CD14-positive monocyte (primary cell): ENCODE results near the gene ADNP2. TPM values are rescaled to one million over a fixed set of nuclear protein-coding genes. Genes with fewer than 3 reads are reported as not detected.
"Not testable (repeated sequence)": the region's sequence is repeated elsewhere in the genome, so short reads cannot be mapped to it uniquely, and the experiment has no call there.

Source experiments
- DNase-seq, 3 donors: peaks; one replicate each; pipeline ENCODE4 v3.0.0-alpha.2; 2011 to 2022
- H2AFZ ChIP-seq: 2 replicates; pipeline ENCODE4 v1.6.0; 2012; ENCODE audit warnings: mild to moderate bottlenecking, low read depth, low read length, inconsistent platforms; ENCODE audit not compliant: insufficient read depth, poor library complexity, severe bottlenecking
- H3K27ac ChIP-seq, 2 donors: 1 replicate in 1 of 2; 2 replicates in 1 of 2; pipeline ENCODE4 v1.5.1; 2012 to 2013; ENCODE audit warnings: low read length in 2 of 2, control low read depth in 1 of 2, inconsistent platforms in 1 of 2, low read depth in 1 of 2, mild to moderate bottlenecking in 1 of 2
- H3K27me3 ChIP-seq, 2 donors: one replicate each; pipeline versions ENCODE4 v1.6.0 to v1.6.1; 2011 to 2013; ENCODE audit warnings: low read length in 2 of 2; ENCODE audit not compliant: control insufficient read depth in 2 of 2, insufficient read depth in 2 of 2
- H3K36me3 ChIP-seq, 2 donors: replicated peaks in 1 of 2; 1 replicate in 1 of 2; 2 replicates in 1 of 2; pipeline versions ENCODE4 v1.5.1 to v1.6.1; 2012 to 2013; ENCODE audit warnings: low read length in 2 of 2, control low read depth in 1 of 2, inconsistent platforms in 1 of 2, mild to moderate bottlenecking in 1 of 2; ENCODE audit not compliant: insufficient read depth in 2 of 2, control insufficient read depth in 1 of 2
- H3K4me1 ChIP-seq, 2 donors: 1 replicate in 1 of 2; 2 replicates in 1 of 2; pipeline versions ENCODE4 v1.5.1 to v1.6.1; 2012 to 2013; ENCODE audit warnings: low read length in 2 of 2, control low read depth in 1 of 2, inconsistent platforms in 1 of 2, mild to moderate bottlenecking in 1 of 2, moderate library complexity in 1 of 2; ENCODE audit not compliant: insufficient read depth in 2 of 2, control insufficient read depth in 1 of 2
- H3K4me2 ChIP-seq: replicated peaks from 2 replicates; pipeline ENCODE3; 2012; ENCODE audit warnings: low read length, moderate library complexity, mild to moderate bottlenecking; ENCODE audit not compliant: poor library complexity, severe bottlenecking; ENCODE audit errors: extremely low read depth
- H3K4me3 ChIP-seq, 3 experiments: fragments of 200-600 bp in 1 of 3; sonication (generic) in 1 of 3; replicated peaks in 1 of 3; 1 replicate in 2 of 3; 2 replicates in 1 of 3; pipeline ENCODE4 v1.5.1; 2011 to 2013; ENCODE audit warnings: low read length in 3 of 3, mild to moderate bottlenecking in 3 of 3, control low read depth in 2 of 3, low read depth in 2 of 3, inconsistent platforms in 1 of 3, moderate library complexity in 1 of 3
- H3K79me2 ChIP-seq: 2 replicates; pipeline ENCODE4 v1.6.0; 2012; ENCODE audit warnings: mild to moderate bottlenecking, control low read depth, inconsistent platforms, low read length, moderate library complexity; ENCODE audit not compliant: insufficient read depth
- H3K9ac ChIP-seq: 2 replicates; pipeline ENCODE4 v1.6.0; 2017; ENCODE audit warnings: low read length, mild to moderate bottlenecking; ENCODE audit not compliant: insufficient read depth, poor library complexity, severe bottlenecking
- H3K9me3 ChIP-seq, 2 donors: replicated peaks in 1 of 2; 1 replicate in 1 of 2; 2 replicates in 1 of 2; pipeline versions ENCODE4 v1.5.1 to v1.6.1; 2012 to 2013; ENCODE audit warnings: low read length in 2 of 2, control low read depth in 1 of 2; ENCODE audit not compliant: control insufficient read depth in 1 of 2, insufficient read depth in 1 of 2
- H4K20me1 ChIP-seq: 2 replicates; pipeline ENCODE4 v1.6.0; 2012; ENCODE audit warnings: mild to moderate bottlenecking, low read length, control low read depth, moderate library complexity; ENCODE audit not compliant: insufficient read depth
- H3K27ac Mint-ChIP-seq, 7 donors: one replicate each; pipeline ENCODE4 v1.8.0; 2020; ENCODE audit warnings: mild to moderate bottlenecking in 7 of 7, mixed read lengths in 7 of 7, moderate library complexity in 6 of 7, inconsistent platforms in 2 of 7
- H3K27me3 Mint-ChIP-seq, 3 donors: one replicate each; pipeline ENCODE4 v1.8.0; 2021 to 2022; ENCODE audit warnings: low read depth in 3 of 3, mild to moderate bottlenecking in 3 of 3, mixed read lengths in 3 of 3, moderate library complexity in 3 of 3, inconsistent platforms in 1 of 3
- H3K36me3 Mint-ChIP-seq, 2 donors: one replicate each; pipeline ENCODE4 v1.8.0; 2020; ENCODE audit warnings: mixed read lengths in 2 of 2, inconsistent platforms in 1 of 2, mild to moderate bottlenecking in 1 of 2
- H3K4me1 Mint-ChIP-seq: one replicate; pipeline ENCODE4 v1.8.0; 2020; ENCODE audit warnings: mild to moderate bottlenecking, mixed read lengths
- H3K4me3 Mint-ChIP-seq, 2 donors: one replicate each; pipeline ENCODE4 v1.8.0; 2020; ENCODE audit warnings: mild to moderate bottlenecking in 2 of 2, mixed read lengths in 2 of 2, moderate library complexity in 1 of 2
- H3K9me3 Mint-ChIP-seq, 7 donors: one replicate each; pipeline ENCODE4 v1.8.0; 2020 to 2022; ENCODE audit warnings: mixed read lengths in 7 of 7, mild to moderate bottlenecking in 6 of 7, moderate library complexity in 6 of 7, inconsistent platforms in 2 of 7
- CTCF ChIP-seq: fragments of 200-600 bp; IDR thresholded peaks from one replicate; pipeline ENCODE4 v1.8.0; 2022; ENCODE audit warnings: antibody characterized with exemption, mild to moderate bottlenecking
- WGBS: methylation state at CpG from one replicate; pipeline ENCODE4 v1.1.5; 2013; ENCODE audit warnings: missing lambda C conversion rate; ENCODE audit not compliant: insufficient coverage; 5-methylcytosine and 5-hydroxymethylcytosine counted together
- intact Hi-C, 2 donors: fragments of 100-400 bp; cut with micrococcal nuclease; formaldehyde crosslinking; loops; one replicate each; pipeline versions ENCODE4 v1.15.0 to v1.15.1; 2023
- polyA plus RNA-seq, 3 donors: library from polyadenylated mRNA; depleted of rRNA in 1 of 3; unstranded in 2 of 3; stranded (reverse) in 1 of 3; fragments of 300-500 nt in 2 of 3; fragments of >200 nt in 1 of 3; fragmentation: Illumina TruSeq in 2 of 3; gene quantifications; 1 replicate in 2 of 3; 2 replicates in 1 of 3; pipeline ENCODE4 v1.2.3, GENCODE V29; 2012 to 2021

The ADNP2 gene
- polyA plus RNA-seq, 3 donors, result 3.0 to 5.6 (median 3.6) TPM

GRCh38 chr18:80161781-80162417 is 52.8 kb downstream of the ADNP2 start:
- no peak for TF ChIP-seq CTCF
- intact Hi-C loops, result no loop called here
- Histone ChIP-seq H3K79me2 (no peaks in the 10 kb centered on the region), H2AFZ (no peak overlapping the region), H3K4me3 (no peak overlapping the region), H3K9me3 (peaks cover 24 to 25% of the 10 kb centered on the region in 2 donors), H3K9ac (no peak overlapping the region), H3K4me2 (no peak overlapping the region), H3K27ac (no peak overlapping the region), H3K4me1 (peaks cover 6 to 10% of the 10 kb centered on the region in 2 donors), H4K20me1 (no peaks in the 10 kb centered on the region), H3K36me3 (no peaks in the 10 kb centered on the region), H3K27me3 (peaks cover 0 to 18% of the 10 kb centered on the region in 2 donors)
- H3K27ac Mint-ChIP-seq, result peak overlapping the region in 1 of 7 donors; percentile 4
- peaks cover 0 to 20% of the 10 kb centered on the region in 2 donors for H3K36me3 Mint-ChIP-seq
- H3K9me3 Mint-ChIP-seq, result peaks cover 23 to 38% (median 29%) of the 10 kb centered on the region in 7 donors
- peaks cover 7 to 37% (median 23%) of the 10 kb centered on the region in 3 donors for H3K27me3 Mint-ChIP-seq
- no peak for DNase-seq
- 94% methylated on average over 3 of the region's 7 CpGs for WGBS
- H3K4me3 Mint-ChIP-seq, result no peak overlapping the region
- H3K4me1 Mint-ChIP-seq, result peaks cover 2% of the 10 kb centered on the region

- Histone ChIP-seq H3K27me3 (peaks cover 0 to 16% of the 10 kb centered on the region in 2 donors), H3K27ac (no peak overlapping the region), H3K36me3 (no peaks in the 10 kb centered on the region), H3K4me3 (no peak overlapping the region), H4K20me1 (no peaks in the 10 kb centered on the region), H3K9ac (no peak overlapping the region), H3K4me1 (peaks cover 6 to 10% of the 10 kb centered on the region in 2 donors), H3K79me2 (no peaks in the 10 kb centered on the region), H3K9me3 (peaks cover 24 to 25% of the 10 kb centered on the region in 2 donors), H2AFZ (no peak overlapping the region), H3K4me2 (no peak overlapping the region)
- peaks cover 7 to 35% (median 24%) of the 10 kb centered on the region in 3 donors for H3K27me3 Mint-ChIP-seq
- H3K4me3 Mint-ChIP-seq, result no peak overlapping the region
- no peak for TF ChIP-seq CTCF
- H3K36me3 Mint-ChIP-seq, result peaks cover 0 to 20% of the 10 kb centered on the region in 2 donors
- WGBS, result 94% methylated on average over 6 of the region's 7 CpGs
- no peak for DNase-seq
- H3K4me1 Mint-ChIP-seq, result peaks cover 2% of the 10 kb centered on the region
- peaks cover 23 to 38% (median 29%) of the 10 kb centered on the region in 7 donors for H3K9me3 Mint-ChIP-seq
- intact Hi-C loops, result no loop called here
- no peak overlapping the region for H3K27ac Mint-ChIP-seq
These were observed 54.1 kb downstream of the ADNP2 start for GRCh38 chr18:80163183-80163582.

- H3K4me2 ChIP-seq, H3K4me1 ChIP-seq, H3K4me3 Mint-ChIP-seq, H3K4me1 Mint-ChIP-seq, H4K20me1 ChIP-seq, DNase-seq, H3K9ac ChIP-seq, H3K27ac ChIP-seq, intact Hi-C loops, H3K79me2 ChIP-seq, H3K36me3 ChIP-seq, H2AFZ ChIP-seq, H3K4me3 ChIP-seq: not testable (repeated sequence)
- Mint-ChIP-seq H3K9me3 (peaks cover 23 to 35% (median 29%) of the 10 kb centered on the region in 7 donors), H3K36me3 (peaks cover 0 to 20% of the 10 kb centered on the region in 2 donors), H3K27ac (peak overlapping the region in 1 of 7 donors; percentile 16), H3K27me3 (peaks cover 7 to 22% (median 19%) of the 10 kb centered on the region in 3 donors)
- Histone ChIP-seq H3K9me3 (peaks cover 24 to 25% of the 10 kb centered on the region in 2 donors), H3K27me3 (peaks cover 0 to 15% of the 10 kb centered on the region in 2 donors)
- WGBS, result 91% methylated on average over 6 of the region's 9 CpGs
These were observed 55.8 kb downstream of the ADNP2 start for GRCh38 chr18:80164727-80165355.
